D721Med (cell line): ENCODE results near the gene ZNF474.
A peak's percentile ranks its signal among the peaks of the same experiment; 100 is the strongest.

Experiments
- DNase-seq: peaks from one replicate; pipeline ENCODE4 v3.0.0; 2011; ENCODE audit warnings: low spot score; ENCODE audit not compliant: insufficient read length
- FAIRE-seq: peaks from 2 replicates; lab custom pipeline; 2011; peaks lifted over from hg19 to GRCh38; lab: Jason Lieb, UNC
- TF ChIP-seq, protein P1 (sequence below): IDR thresholded peaks from 2 replicates; pipeline ENCODE4 v1.5.1; 2012; ENCODE audit warnings: mild to moderate bottlenecking, control low read depth; ENCODE audit not compliant: insufficient read depth; ENCODE audit errors: missing control alignments

The ZNF474 gene

DNA sequence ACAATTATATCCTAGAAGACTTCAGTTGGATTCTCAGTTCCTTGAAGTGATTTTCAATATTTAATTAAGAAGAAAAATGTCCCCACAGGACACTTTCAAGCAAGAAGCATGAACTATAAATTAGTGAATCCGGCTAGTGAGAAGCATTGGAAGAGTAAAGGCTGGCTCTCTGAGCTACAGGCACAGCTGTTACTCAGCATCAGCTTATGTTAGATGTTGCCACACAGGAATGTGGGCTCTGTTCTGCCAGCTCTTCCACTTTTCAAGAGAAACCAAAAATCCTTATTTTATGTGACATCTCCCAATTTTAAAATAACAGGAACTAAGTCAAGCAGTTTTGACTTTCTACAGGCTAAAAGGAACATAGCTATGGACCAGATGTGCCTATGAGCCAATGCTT, 14.9 kb downstream of the ZNF474 start:
- TF ChIP-seq, protein P1, sequence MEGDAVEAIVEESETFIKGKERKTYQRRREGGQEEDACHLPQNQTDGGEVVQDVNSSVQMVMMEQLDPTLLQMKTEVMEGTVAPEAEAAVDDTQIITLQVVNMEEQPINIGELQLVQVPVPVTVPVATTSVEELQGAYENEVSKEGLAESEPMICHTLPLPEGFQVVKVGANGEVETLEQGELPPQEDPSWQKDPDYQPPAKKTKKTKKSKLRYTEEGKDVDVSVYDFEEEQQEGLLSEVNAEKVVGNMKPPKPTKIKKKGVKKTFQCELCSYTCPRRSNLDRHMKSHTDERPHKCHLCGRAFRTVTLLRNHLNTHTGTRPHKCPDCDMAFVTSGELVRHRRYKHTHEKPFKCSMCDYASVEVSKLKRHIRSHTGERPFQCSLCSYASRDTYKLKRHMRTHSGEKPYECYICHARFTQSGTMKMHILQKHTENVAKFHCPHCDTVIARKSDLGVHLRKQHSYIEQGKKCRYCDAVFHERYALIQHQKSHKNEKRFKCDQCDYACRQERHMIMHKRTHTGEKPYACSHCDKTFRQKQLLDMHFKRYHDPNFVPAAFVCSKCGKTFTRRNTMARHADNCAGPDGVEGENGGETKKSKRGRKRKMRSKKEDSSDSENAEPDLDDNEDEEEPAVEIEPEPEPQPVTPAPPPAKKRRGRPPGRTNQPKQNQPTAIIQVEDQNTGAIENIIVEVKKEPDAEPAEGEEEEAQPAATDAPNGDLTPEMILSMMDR: no peak
- DNase-seq (no peak), FAIRE-seq (no peak)

DNA sequence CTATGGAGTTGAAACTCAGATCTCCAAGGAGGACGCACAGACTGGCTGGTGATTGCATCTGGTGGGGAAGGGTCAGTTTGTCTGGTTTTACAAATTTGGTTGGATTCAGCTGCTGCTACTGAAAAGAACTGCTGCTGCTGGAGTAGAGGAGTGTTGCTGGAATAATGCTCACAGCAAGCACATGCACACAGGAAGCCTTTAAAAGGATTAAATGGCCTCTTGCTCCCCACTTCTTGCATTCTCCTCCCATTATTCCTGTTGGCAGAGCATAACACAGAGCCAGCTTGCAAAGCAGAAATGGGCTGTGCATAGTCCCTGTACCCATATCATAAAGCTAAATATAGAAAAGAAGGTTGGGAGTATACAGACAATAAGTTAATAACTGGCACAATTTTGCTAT, 16.6 kb downstream of the ZNF474 start:
- FAIRE-seq: no peak
- no peak for DNase-seq

DNA sequence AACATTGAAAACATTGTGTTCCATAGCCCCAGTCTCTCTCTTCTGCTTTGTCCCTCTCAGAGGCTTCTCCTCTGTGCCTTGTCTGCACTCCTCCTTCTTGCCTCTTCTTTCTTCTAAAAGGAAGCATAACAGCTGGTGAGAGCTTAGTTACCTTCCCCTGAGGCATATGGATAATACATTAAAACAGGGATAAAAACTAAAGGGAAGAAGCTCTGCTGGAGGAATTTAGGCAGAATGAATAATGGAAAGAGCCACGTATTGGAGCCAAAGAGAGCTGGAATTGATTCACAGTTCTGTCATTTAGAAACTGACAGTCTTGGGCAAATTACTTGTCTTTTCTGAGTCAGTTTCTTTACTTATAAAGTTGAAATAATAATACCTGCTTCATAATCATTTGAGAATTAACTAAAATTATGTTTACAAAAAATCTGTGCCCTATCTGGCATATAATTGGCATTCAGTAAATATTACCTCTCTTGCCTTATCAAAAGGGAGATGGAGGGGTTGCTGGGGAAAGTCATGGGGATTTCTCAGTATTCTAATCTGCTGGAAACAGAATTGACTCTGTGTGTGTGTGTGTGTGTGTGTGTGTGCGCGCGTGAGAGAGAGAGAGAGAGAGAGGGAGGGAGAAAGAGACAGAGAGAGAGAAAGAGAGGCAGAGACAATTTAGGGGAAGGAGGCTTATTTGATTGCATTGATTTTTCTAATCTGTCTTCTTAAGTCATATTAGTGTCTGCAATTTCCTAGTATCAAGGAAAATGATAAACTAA, 20.2 kb downstream of the ZNF474 start:
- no peak for DNase-seq
- TF ChIP-seq, protein P1: no peak
- peak; percentile 61 for FAIRE-seq

More for the DNA sequence above, 16.6 kb downstream of the ZNF474 start:
- TF ChIP-seq, protein P1: no peak

DNA sequence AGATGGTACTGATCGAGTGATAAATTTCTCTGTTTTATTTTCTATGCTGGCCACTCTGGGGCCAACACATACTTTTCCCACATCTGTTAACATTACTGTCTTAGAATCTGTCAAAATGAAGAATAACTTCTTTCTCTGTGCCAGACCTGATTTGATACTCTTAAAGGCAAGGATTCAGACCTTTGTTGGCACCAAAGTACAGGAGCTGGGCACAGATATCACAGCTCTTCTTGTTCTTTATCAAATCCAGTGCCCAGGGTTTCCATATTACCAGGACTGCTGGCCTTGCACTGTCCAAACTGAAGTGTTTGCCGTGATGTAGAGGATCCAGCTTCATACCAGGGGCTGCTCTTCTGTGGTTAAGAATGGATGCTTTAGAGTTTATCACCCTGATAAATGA, 20.9 kb downstream of the ZNF474 start:
- no peak for FAIRE-seq
- DNase-seq: no peak
- TF ChIP-seq, protein P1: no peak

DNA sequence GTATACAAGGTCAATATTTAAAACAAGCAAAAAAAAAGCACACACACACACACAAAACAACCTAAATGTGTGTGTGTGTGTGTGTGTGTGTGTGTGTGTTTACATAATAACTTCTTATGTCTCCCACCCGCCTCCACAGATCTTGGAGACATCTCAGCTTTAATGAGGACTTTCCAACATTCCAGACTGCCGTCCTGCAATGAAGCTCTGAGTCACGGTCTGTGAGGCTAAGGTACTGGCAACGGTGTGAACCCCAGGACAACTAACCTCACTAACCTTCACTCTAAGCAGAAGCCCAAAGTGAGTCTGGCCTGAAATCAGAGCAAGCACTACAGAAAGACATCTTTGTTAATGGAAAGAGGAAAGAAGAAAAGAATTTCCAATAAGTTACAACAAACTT, 22.3 kb downstream of the ZNF474 start:
- TF ChIP-seq, protein P1: no peak
- no peak for FAIRE-seq
- no peak for DNase-seq

DNA sequence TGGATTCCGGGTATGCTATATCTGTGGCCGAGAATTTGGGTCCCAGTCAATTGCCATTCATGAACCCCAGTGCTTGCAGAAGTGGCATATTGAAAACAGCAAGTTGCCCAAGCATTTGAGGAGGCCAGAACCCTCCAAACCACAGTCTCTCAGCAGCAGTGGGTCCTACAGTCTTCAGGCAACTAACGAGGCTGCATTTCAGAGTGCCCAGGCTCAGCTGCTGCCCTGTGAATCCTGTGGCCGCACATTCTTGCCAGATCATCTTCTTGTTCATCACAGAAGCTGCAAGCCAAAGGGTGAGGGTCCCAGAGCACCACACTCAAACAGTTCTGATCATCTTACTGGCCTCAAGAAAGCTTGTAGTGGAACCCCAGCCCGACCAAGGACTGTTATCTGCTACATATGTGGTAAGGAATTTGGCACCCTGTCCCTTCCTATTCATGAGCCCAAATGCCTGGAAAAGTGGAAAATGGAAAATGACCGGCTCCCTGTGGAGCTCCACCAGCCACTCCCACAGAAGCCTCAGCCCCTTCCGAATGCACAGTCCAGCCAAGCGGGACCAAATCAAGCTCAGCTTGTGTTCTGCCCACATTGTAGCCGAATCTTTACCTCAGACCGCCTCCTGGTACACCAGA, 23.0 kb downstream of the ZNF474 start:
- TF ChIP-seq, protein P1: no peak
- FAIRE-seq (no peak), DNase-seq (no peak)

DNA sequence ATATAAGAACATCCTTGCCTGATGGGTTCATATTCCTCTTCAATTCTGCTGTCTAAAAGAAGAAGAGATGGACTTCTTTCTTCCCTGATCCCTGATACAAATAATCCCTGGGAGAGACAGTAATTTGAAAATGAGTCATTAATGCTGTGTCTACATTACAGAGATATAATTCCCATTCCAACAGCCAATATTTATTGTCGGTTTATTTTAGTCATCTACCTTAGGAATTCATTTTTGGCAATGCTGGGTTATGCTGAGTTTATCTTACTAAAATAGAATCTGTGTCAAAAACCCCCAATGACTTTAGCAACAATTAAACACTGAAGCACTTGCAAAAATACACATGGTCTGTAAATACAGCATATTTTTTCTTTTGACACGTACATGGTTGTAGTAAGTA, 23.9 kb downstream of the ZNF474 start:
- FAIRE-seq: no peak
- DNase-seq: no peak
- TF ChIP-seq, protein P1: no peak
